Progenitor cell of endocrine pancreas (in vitro differentiated cells): ENCODE results near the gene EPN2. TPM values are rescaled to one million over a fixed set of nuclear protein-coding genes. Genes with fewer than 3 reads are reported as not detected.

ENCODE experiments used
- DNase-seq: peaks from one replicate; pipeline ENCODE4 v3.0.0; 2021; ENCODE audit warnings: low spot score; ENCODE audit not compliant: unreplicated experiment
- H3K27ac Mint-ChIP-seq: 2 replicates; pipeline ENCODE4 v1.8.0; 2021; ENCODE audit warnings: mild to moderate bottlenecking, moderate library complexity, mixed read lengths
- H3K27me3 Mint-ChIP-seq: 2 replicates; pipeline ENCODE4 v1.8.0; 2021; ENCODE audit warnings: mixed read lengths
- H3K36me3 Mint-ChIP-seq: 2 replicates; pipeline ENCODE4 v1.8.0; 2022; ENCODE audit warnings: mixed read lengths; ENCODE audit not compliant: insufficient read depth
- H3K4me1 Mint-ChIP-seq: 2 replicates; pipeline ENCODE4 v1.8.0; 2021; ENCODE audit warnings: low read depth, mixed read lengths
- H3K4me3 Mint-ChIP-seq: 2 replicates; pipeline ENCODE4 v1.8.0; 2021; ENCODE audit warnings: low read depth, mild to moderate bottlenecking, moderate library complexity, mixed read lengths
- H3K9me3 Mint-ChIP-seq: 2 replicates; pipeline ENCODE4 v1.8.0; 2021; ENCODE audit warnings: low read depth, mixed read lengths
- CTCF ChIP-seq: fragments of 200-600 bp; sonication (generic); IDR thresholded peaks from one replicate; pipeline ENCODE4 v1.5.0; 2021; ENCODE audit warnings: antibody characterized with exemption, mild to moderate bottlenecking; ENCODE audit not compliant: unreplicated experiment
- total RNA-seq: library from RNA; stranded (reverse); gene quantifications from 2 replicates; pipeline ENCODE4 v1.2.1, GENCODE V29; 2021

The EPN2 gene
- total RNA-seq, 1 donor from 2014 or later, result 49.8 TPM

DNA sequence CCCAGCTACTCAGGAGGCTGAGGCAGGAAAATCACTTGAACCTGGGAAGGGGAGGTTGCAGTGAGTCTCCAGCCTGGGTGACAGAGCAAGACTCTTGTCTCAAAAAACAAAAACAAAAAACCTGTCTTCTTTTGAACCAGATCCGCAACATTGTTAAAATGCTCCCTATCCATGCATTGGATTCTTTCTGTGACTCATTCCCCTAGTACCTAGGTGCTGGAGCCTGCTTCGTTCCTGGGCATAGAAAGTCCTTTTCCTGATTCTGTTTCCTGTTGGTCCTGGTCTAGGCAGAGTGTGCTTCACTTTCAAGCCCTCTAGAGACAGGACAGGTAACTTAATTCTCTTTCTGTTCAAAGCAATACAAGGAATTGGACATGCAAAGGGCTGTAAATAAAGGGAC, 5.2 kb downstream of the EPN2 start:
- H3K9me3 Mint-ChIP-seq, result no peaks in the 10 kb centered on the region
- no peaks in the 10 kb centered on the region for H3K27me3 Mint-ChIP-seq
- no peak for DNase-seq
- no peak for TF ChIP-seq CTCF
- peaks cover 4% of the 10 kb centered on the region for H3K36me3 Mint-ChIP-seq
- no peak overlapping the region for H3K27ac Mint-ChIP-seq
- H3K4me3 Mint-ChIP-seq, result no peak overlapping the region
- peaks cover 17% of the 10 kb centered on the region for H3K4me1 Mint-ChIP-seq

GRCh38 chr17:19242926-19243325, 5.8 kb downstream of the EPN2 start:
- DNase-seq, result no peak
- Mint-ChIP-seq H3K9me3 (no peaks in the 10 kb centered on the region), H3K27ac (no peak overlapping the region), H3K4me1 (peaks cover 23% of the 10 kb centered on the region), H3K4me3 (no peak overlapping the region), H3K36me3 (peaks cover 4% of the 10 kb centered on the region), H3K27me3 (no peaks in the 10 kb centered on the region)
- TF ChIP-seq CTCF, result no peak

DNA sequence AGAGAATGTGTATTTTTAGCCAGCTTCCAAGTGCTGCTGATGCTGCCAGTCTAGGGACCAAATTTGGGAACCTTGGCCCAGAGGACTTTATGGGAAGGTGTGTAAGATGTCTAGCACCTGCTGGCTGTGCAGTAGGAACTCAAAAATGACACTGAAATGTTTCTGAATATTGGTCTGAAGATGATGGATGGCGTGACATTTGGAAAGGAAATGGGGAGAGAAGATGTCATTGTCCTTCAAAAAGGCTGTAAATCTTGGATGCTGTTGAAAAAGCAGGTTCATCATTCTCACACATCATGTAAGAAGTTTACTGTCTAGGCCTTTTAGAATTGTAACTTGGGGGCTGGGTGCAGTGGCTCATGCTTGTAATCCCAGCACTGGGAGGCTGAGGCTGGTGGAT, 6.7 kb downstream of the EPN2 start:
- H3K27ac Mint-ChIP-seq, result no peak overlapping the region
- no peaks in the 10 kb centered on the region for H3K9me3 Mint-ChIP-seq
- no peaks in the 10 kb centered on the region for H3K27me3 Mint-ChIP-seq
- peaks cover 27% of the 10 kb centered on the region for H3K4me1 Mint-ChIP-seq
- H3K36me3 Mint-ChIP-seq, result peaks cover 4% of the 10 kb centered on the region
- no peak overlapping the region for H3K4me3 Mint-ChIP-seq
- DNase-seq, result no peak
- no peak for TF ChIP-seq CTCF

- DNase-seq, result no peak
- no peak for TF ChIP-seq CTCF
- H3K27ac Mint-ChIP-seq, result no peak overlapping the region
- H3K9me3 Mint-ChIP-seq, result no peaks in the 10 kb centered on the region
- peaks cover 27% of the 10 kb centered on the region for H3K4me1 Mint-ChIP-seq
- H3K36me3 Mint-ChIP-seq, result peaks cover 4% of the 10 kb centered on the region
- H3K4me3 Mint-ChIP-seq, result no peak overlapping the region
- no peaks in the 10 kb centered on the region for H3K27me3 Mint-ChIP-seq
Observed at GRCh38 chr17:19244357-19244756, 7.2 kb downstream of the EPN2 start.

GRCh38 chr17:19244781-19245180, 7.6 kb downstream of the EPN2 start:
- peaks cover 4% of the 10 kb centered on the region for H3K36me3 Mint-ChIP-seq
- no peak for DNase-seq
- H3K9me3 Mint-ChIP-seq, result no peaks in the 10 kb centered on the region
- no peak overlapping the region for H3K4me3 Mint-ChIP-seq
- peak overlapping the region; percentile 67 for H3K27ac Mint-ChIP-seq
- H3K4me1 Mint-ChIP-seq, result peaks cover 31% of the 10 kb centered on the region
- no peaks in the 10 kb centered on the region for H3K27me3 Mint-ChIP-seq
- TF ChIP-seq CTCF, result no peak
